Uterus (tissue), 2 donors: ENCODE data around the gene CUBN.

Experiments used
- POLR2A ChIP-seq, 2 donors: fragments of 450-650 bp; IDR thresholded peaks; one replicate each; pipeline ENCODE4 v1.6.1; 2016; ENCODE audit warnings: antibody characterized with exemption in 2 of 2, mild to moderate bottlenecking in 1 of 2, moderate library complexity in 1 of 2
- TF ChIP-seq, protein P1 (sequence below), 4 experiments: fragments of 200-600 bp in 2 of 4; fragments of 450-650 bp in 2 of 4; sonication (generic) in 2 of 4; IDR thresholded peaks; one replicate each; pipeline ENCODE4 v1.5.1; 2016 to 2019; ENCODE audit warnings: antibody characterized with exemption in 4 of 4, mild to moderate bottlenecking in 2 of 4, moderate library complexity in 1 of 4

- TF ChIP-seq, protein P1, sequence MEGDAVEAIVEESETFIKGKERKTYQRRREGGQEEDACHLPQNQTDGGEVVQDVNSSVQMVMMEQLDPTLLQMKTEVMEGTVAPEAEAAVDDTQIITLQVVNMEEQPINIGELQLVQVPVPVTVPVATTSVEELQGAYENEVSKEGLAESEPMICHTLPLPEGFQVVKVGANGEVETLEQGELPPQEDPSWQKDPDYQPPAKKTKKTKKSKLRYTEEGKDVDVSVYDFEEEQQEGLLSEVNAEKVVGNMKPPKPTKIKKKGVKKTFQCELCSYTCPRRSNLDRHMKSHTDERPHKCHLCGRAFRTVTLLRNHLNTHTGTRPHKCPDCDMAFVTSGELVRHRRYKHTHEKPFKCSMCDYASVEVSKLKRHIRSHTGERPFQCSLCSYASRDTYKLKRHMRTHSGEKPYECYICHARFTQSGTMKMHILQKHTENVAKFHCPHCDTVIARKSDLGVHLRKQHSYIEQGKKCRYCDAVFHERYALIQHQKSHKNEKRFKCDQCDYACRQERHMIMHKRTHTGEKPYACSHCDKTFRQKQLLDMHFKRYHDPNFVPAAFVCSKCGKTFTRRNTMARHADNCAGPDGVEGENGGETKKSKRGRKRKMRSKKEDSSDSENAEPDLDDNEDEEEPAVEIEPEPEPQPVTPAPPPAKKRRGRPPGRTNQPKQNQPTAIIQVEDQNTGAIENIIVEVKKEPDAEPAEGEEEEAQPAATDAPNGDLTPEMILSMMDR (IDR thresholded peaks at IDR 0.05), result no peak
- TF ChIP-seq POLR2A (IDR thresholded peaks at IDR 0.05), result no peak
These were observed 307.6 kb downstream of the CUBN start for GRCh38 chr10:16822027-16822426.
